ENCODE data around the gene PRR14.

DNA sequence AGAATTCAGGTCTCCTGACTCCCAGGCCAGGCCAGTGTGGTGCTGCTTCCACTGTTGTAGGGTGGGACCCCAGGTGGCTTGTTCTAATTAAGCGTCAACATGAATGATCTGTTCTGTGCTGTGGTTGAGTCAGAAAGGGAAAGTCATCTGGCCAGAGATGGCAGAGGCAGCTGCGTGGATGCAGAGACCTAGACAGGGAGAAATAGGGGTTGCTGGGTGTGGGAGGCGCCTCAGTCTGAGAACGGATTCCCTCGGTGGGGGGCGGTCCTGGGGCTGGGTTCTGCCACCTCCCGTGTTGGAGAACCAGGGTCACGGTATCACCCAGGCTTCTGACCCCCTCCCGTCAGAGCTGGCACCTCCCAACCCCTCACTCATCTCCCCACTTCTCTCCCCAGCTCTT, 13.1 kb downstream of the PRR14 start:
- TF ChIP-seq POLR2A (IDR thresholded peaks at IDR 0.05; ENCODE audit: low read length) (no peak), GATA1 (IDR thresholded peaks at IDR 0.05; ENCODE audit: low read depth, low read length) (no peak)
